ENCODE results near the gene PBXIP1. TPM values are rescaled to one million over a fixed set of nuclear protein-coding genes. Genes with fewer than 3 reads are reported as not detected.
"Not testable (repeated sequence)": the region's sequence is repeated elsewhere in the genome, so short reads cannot be mapped to it uniquely, and the experiment has no call there.

PBXIP1 gene
- total RNA-seq, 3 donors from 2014 or later: 7.7 to 12.7 (median 9.5) TPM

- Mint-ChIP-seq H3K4me3 (peak overlapping the region; percentile 76), H3K36me3 (ENCODE audit: insufficient read depth) (no peaks in the 10 kb centered on the region), H3K4me1 (ENCODE audit: low read depth) (peaks cover 31% of the 10 kb centered on the region), H3K27me3 (ENCODE audit: low read depth) (no peaks in the 10 kb centered on the region), H3K9me3 (no peaks in the 10 kb centered on the region)
- ATAC-seq (peak; percentile 4 to 9), DNase-seq (peak; percentile 69)
Observed at GRCh38 chr1:154998818-154999570, 43.1 kb upstream of the PBXIP1 start.

GRCh38 chr1:154998201-154998780 lies 42.4 kb upstream of the PBXIP1 start:
- ATAC-seq (no peak), DNase-seq (no peak)
- Mint-ChIP-seq H3K9me3 (no peaks in the 10 kb centered on the region), H3K27me3 (ENCODE audit: low read depth) (no peaks in the 10 kb centered on the region), H3K36me3 (ENCODE audit: insufficient read depth) (no peaks in the 10 kb centered on the region), H3K4me3 (no peak overlapping the region), H3K4me1 (ENCODE audit: low read depth) (peaks cover 27% of the 10 kb centered on the region)

- DNase-seq (no peak), ATAC-seq (no peak)
- Mint-ChIP-seq H3K4me3 (no peak overlapping the region), H3K4me1 (ENCODE audit: low read depth) (peaks cover 27% of the 10 kb centered on the region), H3K27me3 (ENCODE audit: low read depth) (no peaks in the 10 kb centered on the region), H3K9me3 (no peaks in the 10 kb centered on the region), H3K36me3 (ENCODE audit: insufficient read depth) (peaks cover 2% of the 10 kb centered on the region)
Observed at GRCh38 chr1:154996966-154997701, 41.2 kb upstream of the PBXIP1 start.

- DNase-seq; H3K27me3 Mint-ChIP-seq (ENCODE audit: low read depth); H3K36me3 Mint-ChIP-seq (ENCODE audit: insufficient read depth); ATAC-seq; H3K9me3 Mint-ChIP-seq; H3K4me3 Mint-ChIP-seq: not testable (repeated sequence)
- peaks cover 27% of the 10 kb centered on the region for H3K4me1 Mint-ChIP-seq (ENCODE audit: low read depth)
Observed at GRCh38 chr1:154995301-154995983, 39.5 kb upstream of the PBXIP1 start.

GRCh38 chr1:154994591-154994990 lies 38.7 kb upstream of the PBXIP1 start:
- no peak overlapping the region for H3K4me3 Mint-ChIP-seq
- no peaks in the 10 kb centered on the region for H3K9me3 Mint-ChIP-seq
- ATAC-seq (no peak), DNase-seq (no peak)
- H3K4me1 Mint-ChIP-seq (ENCODE audit: low read depth): peaks cover 22% of the 10 kb centered on the region
- H3K27me3 Mint-ChIP-seq (ENCODE audit: low read depth): no peaks in the 10 kb centered on the region
- H3K36me3 Mint-ChIP-seq (ENCODE audit: insufficient read depth): peaks cover 5% of the 10 kb centered on the region

GRCh38 chr1:154994269-154994587 lies 38.3 kb upstream of the PBXIP1 start:
- Mint-ChIP-seq H3K9me3 (no peaks in the 10 kb centered on the region), H3K27me3 (ENCODE audit: low read depth) (no peaks in the 10 kb centered on the region), H3K4me1 (ENCODE audit: low read depth) (peaks cover 25% of the 10 kb centered on the region), H3K36me3 (ENCODE audit: insufficient read depth) (peaks cover 8% of the 10 kb centered on the region), H3K4me3 (no peak overlapping the region)
- DNase-seq: no peak
- no peak for ATAC-seq

GRCh38 chr1:154993572-154994268 lies 37.8 kb upstream of the PBXIP1 start, which contains the start of gene LENEP:
Gene LENEP, plus strand, starts transcription at chr1:154993586. Its CDS starts 22 bp downstream, at chr1:154993608.
- no peaks in the 10 kb centered on the region for H3K27me3 Mint-ChIP-seq (ENCODE audit: low read depth)
- H3K4me1 Mint-ChIP-seq (ENCODE audit: low read depth): peaks cover 24% of the 10 kb centered on the region

GRCh38 chr1:154992721-154993571 lies 37.0 kb upstream of the PBXIP1 start:
- Mint-ChIP-seq H3K4me1 (ENCODE audit: low read depth) (peaks cover 23% of the 10 kb centered on the region), H3K27me3 (ENCODE audit: low read depth) (no peaks in the 10 kb centered on the region), H3K36me3 (ENCODE audit: insufficient read depth) (peaks cover 20% of the 10 kb centered on the region), H3K4me3 (no peak overlapping the region), H3K9me3 (no peaks in the 10 kb centered on the region)
- ATAC-seq: no peak
- no peak for DNase-seq

More at GRCh38 chr1:154993572-154994268, 37.8 kb upstream of the PBXIP1 start, which contains the start of gene LENEP:
- no peaks in the 10 kb centered on the region for H3K9me3 Mint-ChIP-seq
- peaks cover 12% of the 10 kb centered on the region for H3K36me3 Mint-ChIP-seq (ENCODE audit: insufficient read depth)
- DNase-seq (no peak), ATAC-seq (no peak)
- no peak within 1 kb of the TSS for H3K4me3 Mint-ChIP-seq

- no peak for ATAC-seq
- Mint-ChIP-seq H3K36me3 (ENCODE audit: insufficient read depth) (peaks cover 21% of the 10 kb centered on the region), H3K4me3 (no peak overlapping the region), H3K4me1 (ENCODE audit: low read depth) (peaks cover 12% of the 10 kb centered on the region), H3K9me3 (no peaks in the 10 kb centered on the region), H3K27me3 (ENCODE audit: low read depth) (no peaks in the 10 kb centered on the region)
- no peak for DNase-seq
Observed at GRCh38 chr1:154990276-154990675, 34.4 kb upstream of the PBXIP1 start.

GRCh38 chr1:154989195-154989860 lies 33.4 kb upstream of the PBXIP1 start:
- DNase-seq: no peak
- Mint-ChIP-seq H3K4me1 (ENCODE audit: low read depth) (peaks cover 15% of the 10 kb centered on the region), H3K4me3 (no peak overlapping the region), H3K36me3 (ENCODE audit: insufficient read depth) (peaks cover 21% of the 10 kb centered on the region), H3K9me3 (no peaks in the 10 kb centered on the region), H3K27me3 (ENCODE audit: low read depth) (no peaks in the 10 kb centered on the region)
- no peak for ATAC-seq

- Mint-ChIP-seq H3K9me3 (no peaks in the 10 kb centered on the region), H3K36me3 (ENCODE audit: insufficient read depth) (peaks cover 21% of the 10 kb centered on the region), H3K4me3 (no peak overlapping the region), H3K27me3 (ENCODE audit: low read depth) (no peaks in the 10 kb centered on the region), H3K4me1 (ENCODE audit: low read depth) (peaks cover 20% of the 10 kb centered on the region)
- no peak for ATAC-seq
- DNase-seq: no peak
Observed at GRCh38 chr1:154988058-154988954, 32.4 kb upstream of the PBXIP1 start.

GRCh38 chr1:154987326-154987725 lies 31.4 kb upstream of the PBXIP1 start:
- no peak for ATAC-seq
- Mint-ChIP-seq H3K9me3 (no peaks in the 10 kb centered on the region), H3K27me3 (ENCODE audit: low read depth) (no peaks in the 10 kb centered on the region), H3K36me3 (ENCODE audit: insufficient read depth) (peaks cover 19% of the 10 kb centered on the region), H3K4me3 (no peak overlapping the region), H3K4me1 (ENCODE audit: low read depth) (peaks cover 20% of the 10 kb centered on the region)
- no peak for DNase-seq

Measured in activated T-cell treated with anti-CD3 and anti-CD28 coated beads, Interleukin-2, amount 50 U/mL, for 4 hours (primary cell).